ENCODE measurements around the gene CDRT15L2. TPM values are rescaled to one million over a fixed set of nuclear protein-coding genes. Genes with fewer than 3 reads are reported as not detected.

CDRT15L2 gene
- total and polyA plus RNA-seq, 10 of the 15 experiments (the other 5 are each of a cell fraction or from before 2014, with no cell fraction given) = not detected

- TF ChIP-seq, protein P1, sequence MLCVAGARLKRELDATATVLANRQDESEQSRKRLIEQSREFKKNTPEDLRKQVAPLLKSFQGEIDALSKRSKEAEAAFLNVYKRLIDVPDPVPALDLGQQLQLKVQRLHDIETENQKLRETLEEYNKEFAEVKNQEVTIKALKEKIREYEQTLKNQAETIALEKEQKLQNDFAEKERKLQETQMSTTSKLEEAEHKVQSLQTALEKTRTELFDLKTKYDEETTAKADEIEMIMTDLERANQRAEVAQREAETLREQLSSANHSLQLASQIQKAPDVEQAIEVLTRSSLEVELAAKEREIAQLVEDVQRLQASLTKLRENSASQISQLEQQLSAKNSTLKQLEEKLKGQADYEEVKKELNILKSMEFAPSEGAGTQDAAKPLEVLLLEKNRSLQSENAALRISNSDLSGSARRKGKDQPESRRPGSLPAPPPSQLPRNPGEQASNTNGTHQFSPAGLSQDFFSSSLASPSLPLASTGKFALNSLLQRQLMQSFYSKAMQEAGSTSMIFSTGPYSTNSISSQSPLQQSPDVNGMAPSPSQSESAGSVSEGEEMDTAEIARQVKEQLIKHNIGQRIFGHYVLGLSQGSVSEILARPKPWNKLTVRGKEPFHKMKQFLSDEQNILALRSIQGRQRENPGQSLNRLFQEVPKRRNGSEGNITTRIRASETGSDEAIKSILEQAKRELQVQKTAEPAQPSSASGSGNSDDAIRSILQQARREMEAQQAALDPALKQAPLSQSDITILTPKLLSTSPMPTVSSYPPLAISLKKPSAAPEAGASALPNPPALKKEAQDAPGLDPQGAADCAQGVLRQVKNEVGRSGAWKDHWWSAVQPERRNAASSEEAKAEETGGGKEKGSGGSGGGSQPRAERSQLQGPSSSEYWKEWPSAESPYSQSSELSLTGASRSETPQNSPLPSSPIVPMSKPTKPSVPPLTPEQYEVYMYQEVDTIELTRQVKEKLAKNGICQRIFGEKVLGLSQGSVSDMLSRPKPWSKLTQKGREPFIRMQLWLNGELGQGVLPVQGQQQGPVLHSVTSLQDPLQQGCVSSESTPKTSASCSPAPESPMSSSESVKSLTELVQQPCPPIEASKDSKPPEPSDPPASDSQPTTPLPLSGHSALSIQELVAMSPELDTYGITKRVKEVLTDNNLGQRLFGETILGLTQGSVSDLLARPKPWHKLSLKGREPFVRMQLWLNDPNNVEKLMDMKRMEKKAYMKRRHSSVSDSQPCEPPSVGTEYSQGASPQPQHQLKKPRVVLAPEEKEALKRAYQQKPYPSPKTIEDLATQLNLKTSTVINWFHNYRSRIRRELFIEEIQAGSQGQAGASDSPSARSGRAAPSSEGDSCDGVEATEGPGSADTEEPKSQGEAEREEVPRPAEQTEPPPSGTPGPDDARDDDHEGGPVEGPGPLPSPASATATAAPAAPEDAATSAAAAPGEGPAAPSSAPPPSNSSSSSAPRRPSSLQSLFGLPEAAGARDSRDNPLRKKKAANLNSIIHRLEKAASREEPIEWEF (IDR thresholded peaks at IDR 0.05; ENCODE audit: insufficient replicate concordance, low read depth, low read length) = no peak
- TF ChIP-seq MEF2A (IDR thresholded peaks at IDR 0.05; ENCODE audit: insufficient read depth, low read depth, low read length) (no peak), ZBED1 (IDR thresholded peaks at IDR 0.05; ENCODE audit: borderline replicate concordance) (no peak), EP300 (IDR thresholded peaks at IDR 0.05; ENCODE audit: borderline replicate concordance in 1 of 2, control insufficient read depth in 1 of 2, low read depth in 2 of 2, low read length in 2 of 2) (no peak), STAT3 (IDR thresholded peaks at IDR 0.05; ENCODE audit: low read depth, low read length) (no peak), ZSCAN29 (IDR thresholded peaks at IDR 0.05) (no peak), SP1 (IDR thresholded peaks at IDR 0.05; ENCODE audit: low read depth, low read length) (no peak), RCOR1 (conservative IDR thresholded peaks at IDR 0.05; ENCODE audit: low read depth, low read length) (no peak), RELB (IDR thresholded peaks at IDR 0.05; ENCODE audit: low read depth) (no peak)
Measured at GRCh38 chr17:20613248-20613647, 33.7 kb downstream of the CDRT15L2 start (continued).

Measured in GM12878 (cell line).